Stimulated activated CD8-positive, alpha-beta memory T cell treated with anti-CD3 and anti-CD28 coated beads, Interleukin-15, amount 100 ng/mL, for 48 hours (primary cell): ENCODE data around the gene KCNIP4.
"Not testable (repeated sequence)": the region's sequence is repeated elsewhere in the genome, so short reads cannot be mapped to it uniquely, and the experiment has no call there.

Experiments used
- DNase-seq, 2 donors: peaks; one replicate each; pipeline ENCODE4 v3.0.0-alpha.2; 2020; ENCODE audit warnings: low read depth in 2 of 2

KCNIP4 gene

GRCh38 chr4:21948347-21949072, at the start of gene KCNIP4:
TSS of gene KCNIP4 (minus strand) at chr4:21948772.
- DNase-seq = no peak

- DNase-seq = not testable (repeated sequence)
These were observed 48.0 kb upstream of the KCNIP4 start for GRCh38 chr4:21996618-21997017.

GRCh38 chr4:21992330-21992729, 43.8 kb upstream of the KCNIP4 start:
- no peak for DNase-seq

GRCh38 chr4:21991562-21991961, 43.0 kb upstream of the KCNIP4 start:
- no peak for DNase-seq

GRCh38 chr4:21991050-21991449, 42.5 kb upstream of the KCNIP4 start:
- no peak for DNase-seq

- DNase-seq = no peak
These were observed 40.8 kb upstream of the KCNIP4 start for GRCh38 chr4:21989351-21989750.

GRCh38 chr4:21986307-21986706, 37.7 kb upstream of the KCNIP4 start:
- DNase-seq = no peak

GRCh38 chr4:21982087-21982486, 33.5 kb upstream of the KCNIP4 start:
- no peak for DNase-seq

- no peak for DNase-seq
These were observed 30.6 kb upstream of the KCNIP4 start for GRCh38 chr4:21979196-21979595.

GRCh38 chr4:21976166-21976565, 27.6 kb upstream of the KCNIP4 start:
- no peak for DNase-seq

GRCh38 chr4:21973850-21974249, 25.3 kb upstream of the KCNIP4 start:
- no peak for DNase-seq

- no peak for DNase-seq
These were observed 16.3 kb upstream of the KCNIP4 start for GRCh38 chr4:21964762-21965319.

- DNase-seq = no peak
These were observed 14.1 kb upstream of the KCNIP4 start for GRCh38 chr4:21962691-21963090.

- no peak for DNase-seq
These were observed 12.2 kb upstream of the KCNIP4 start for GRCh38 chr4:21960793-21961192.

GRCh38 chr4:21954916-21955315, 6.3 kb upstream of the KCNIP4 start:
- DNase-seq = no peak

- DNase-seq = no peak
These were observed 5.1 kb upstream of the KCNIP4 start for GRCh38 chr4:21953653-21954052.

- DNase-seq = no peak
These were observed 4.0 kb upstream of the KCNIP4 start for GRCh38 chr4:21952549-21952948.

GRCh38 chr4:21949073-21949457, 493 bp upstream of the KCNIP4 start:
- no peak for DNase-seq

- no peak for DNase-seq
These were observed 703 bp downstream of the KCNIP4 start for GRCh38 chr4:21947791-21948346.

- no peak for DNase-seq
These were observed 1.7 kb downstream of the KCNIP4 start for GRCh38 chr4:21946858-21947257.

- DNase-seq = no peak
These were observed 26.9 kb downstream of the KCNIP4 start for GRCh38 chr4:21921526-21922180.

- no peak for DNase-seq
These were observed 32.8 kb downstream of the KCNIP4 start for GRCh38 chr4:21915761-21916160.

- DNase-seq = no peak
These were observed 46.7 kb downstream of the KCNIP4 start for GRCh38 chr4:21901831-21902230.
